Measurements from ENCODE around the gene SMTNL1.

Gene SMTNL1

DNA sequence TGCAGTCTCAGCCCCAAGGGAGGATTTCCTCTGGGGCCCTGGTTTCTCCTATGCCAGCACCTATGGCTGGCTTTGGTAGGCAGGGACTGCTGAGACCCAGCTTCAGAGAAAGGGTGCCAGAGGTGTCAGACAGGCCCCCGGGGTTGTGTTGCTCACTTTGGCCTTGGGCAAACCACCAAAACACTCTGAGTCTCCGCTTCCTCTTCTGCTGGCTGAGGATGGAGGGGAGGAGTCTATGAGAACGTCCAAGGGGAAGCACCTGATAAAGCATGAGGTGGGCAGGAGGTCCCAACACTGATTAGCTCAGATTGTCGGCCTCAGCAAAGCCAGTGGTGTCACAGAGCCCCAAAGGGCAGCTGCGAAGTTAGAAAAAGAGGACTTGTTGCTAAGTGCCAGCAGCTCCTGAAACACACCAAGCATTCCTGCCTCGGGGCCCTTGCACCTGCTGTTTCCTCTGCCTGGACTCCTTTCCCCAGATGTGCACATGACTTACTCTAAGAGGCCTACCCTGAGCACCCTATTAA, 10.5 kb downstream of the SMTNL1 start:
- WGBS = 86% methylated on average over 6 of the region's 6 CpGs
- no peak overlapping the region for H3K9ac ChIP-seq (ENCODE audit: low read depth, low read length)
- H3K27me3 ChIP-seq (ENCODE audit: insufficient read depth, low read length) = no peaks in the 10 kb centered on the region; the same call in 1 of the 2 replicates
- no peaks in the 10 kb centered on the region for H3K9me3 ChIP-seq (ENCODE audit: insufficient read depth, low read depth, low read length)
- H3K27ac ChIP-seq (ENCODE audit: low read depth, low read length) = no peak overlapping the region
- peaks cover 9% of the 10 kb centered on the region for H3K4me1 ChIP-seq (ENCODE audit: insufficient read depth, low read length)
- H3K4me3 ChIP-seq (ENCODE audit: low read length) = no peak overlapping the region
- H3K36me3 ChIP-seq (ENCODE audit: insufficient read depth, low read length) = peaks cover 33% of the 10 kb centered on the region

DNA sequence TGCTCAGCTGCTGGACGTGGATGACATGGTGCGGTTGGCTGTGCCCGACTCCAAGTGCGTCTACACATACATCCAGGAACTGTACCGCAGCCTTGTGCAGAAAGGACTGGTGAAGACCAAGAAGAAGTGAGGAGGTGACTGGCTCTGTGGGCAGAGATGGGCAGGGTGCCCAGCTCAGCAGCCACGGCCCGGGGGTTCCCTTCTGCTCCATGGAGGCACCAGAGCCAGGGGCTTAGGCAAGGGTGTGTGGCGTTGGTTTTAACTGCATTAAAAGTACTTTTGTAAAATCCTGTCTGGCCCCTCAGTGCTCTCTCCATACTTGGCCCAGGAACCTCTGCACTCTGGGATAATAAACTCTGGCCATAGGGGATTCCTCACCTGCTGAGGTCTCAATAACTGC, 12.6 kb downstream of the SMTNL1 start:
- Histone ChIP-seq H3K4me3 (ENCODE audit: low read length) (no peak overlapping the region), H3K36me3 (ENCODE audit: insufficient read depth, low read length) (peaks cover 49% of the 10 kb centered on the region), H3K27ac (ENCODE audit: low read depth, low read length) (no peak overlapping the region), H3K27me3 (ENCODE audit: insufficient read depth, low read length) (no peaks in the 10 kb centered on the region), H3K4me1 (ENCODE audit: insufficient read depth, low read length) (no peaks in the 10 kb centered on the region), H3K9ac (ENCODE audit: low read depth, low read length) (no peak overlapping the region), H3K9me3 (ENCODE audit: insufficient read depth, low read depth, low read length) (no peaks in the 10 kb centered on the region)
- WGBS = 91% methylated on average over 8 of the region's 8 CpGs

DNA sequence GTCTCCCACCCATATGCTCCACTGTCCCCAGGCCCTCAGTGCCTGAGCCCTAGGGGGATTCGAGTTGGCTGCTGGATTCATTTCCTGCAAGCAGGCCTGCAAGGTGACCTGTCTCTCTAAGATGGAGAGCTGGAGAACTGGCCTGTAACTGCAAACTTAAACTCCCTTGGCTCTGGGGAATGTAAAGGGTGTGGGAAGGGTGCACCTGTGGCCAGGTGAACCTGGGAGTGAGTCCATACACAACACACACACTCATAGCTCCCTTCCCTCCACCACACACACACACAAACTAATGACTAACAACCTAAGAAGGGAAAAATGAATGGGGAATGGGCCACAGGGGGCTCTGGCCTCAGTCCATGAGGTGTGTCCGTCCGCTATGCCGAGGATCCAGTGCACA, 14.5 kb downstream of the SMTNL1 start:
- Histone ChIP-seq H3K36me3 (ENCODE audit: insufficient read depth, low read length) (peaks cover 57% of the 10 kb centered on the region), H3K27me3 (ENCODE audit: insufficient read depth, low read length) (no peaks in the 10 kb centered on the region), H3K9me3 (ENCODE audit: insufficient read depth, low read depth, low read length) (no peaks in the 10 kb centered on the region), H3K4me1 (ENCODE audit: insufficient read depth, low read length) (no peaks in the 10 kb centered on the region; the same call in 1 of the 2 replicates), H3K27ac (ENCODE audit: low read depth, low read length) (no peak overlapping the region), H3K9ac (ENCODE audit: low read depth, low read length) (no peak overlapping the region), H3K4me3 (ENCODE audit: low read length) (no peak overlapping the region)
- 93% methylated on average over 4 of the region's 4 CpGs for WGBS

DNA sequence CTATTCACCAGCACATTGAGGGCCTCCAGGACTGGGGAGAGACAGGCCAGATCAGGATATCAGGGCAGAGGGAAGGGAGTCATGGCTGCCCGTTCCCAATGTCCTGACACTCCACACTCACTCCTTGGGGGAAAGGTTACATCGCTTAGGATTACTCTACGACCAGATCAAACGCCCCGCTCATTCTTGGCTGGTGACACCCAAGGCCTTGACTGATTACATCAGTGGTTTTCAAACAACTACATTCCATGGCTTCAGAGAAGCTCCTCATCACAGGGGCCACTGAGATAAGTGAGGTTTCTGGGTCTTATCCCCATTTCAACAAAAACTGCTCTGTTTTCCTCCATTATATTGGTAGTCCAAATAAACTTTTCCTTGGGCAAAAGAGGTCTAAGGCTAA, 15.1 kb downstream of the SMTNL1 start:
- Histone ChIP-seq H3K4me1 (ENCODE audit: insufficient read depth, low read length) (no peaks in the 10 kb centered on the region; the same call in 1 of the 2 replicates), H3K27me3 (ENCODE audit: insufficient read depth, low read length) (no peaks in the 10 kb centered on the region), H3K4me3 (ENCODE audit: low read length) (no peak overlapping the region), H3K36me3 (ENCODE audit: insufficient read depth, low read length) (peaks cover 59% of the 10 kb centered on the region), H3K27ac (ENCODE audit: low read depth, low read length) (no peak overlapping the region), H3K9me3 (ENCODE audit: insufficient read depth, low read depth, low read length) (no peaks in the 10 kb centered on the region), H3K9ac (ENCODE audit: low read depth, low read length) (no peak overlapping the region)
- WGBS = 86% methylated on average over 5 of the region's 5 CpGs

GRCh38 chr11:57555393-57555792, 18.0 kb downstream of the SMTNL1 start:
- Histone ChIP-seq H3K4me3 (ENCODE audit: low read length) (no peak overlapping the region), H3K27me3 (ENCODE audit: insufficient read depth, low read length) (no peaks in the 10 kb centered on the region), H3K4me1 (ENCODE audit: insufficient read depth, low read length) (no peaks in the 10 kb centered on the region; the same call in 1 of the 2 replicates), H3K36me3 (ENCODE audit: insufficient read depth, low read length) (peaks cover 61% of the 10 kb centered on the region), H3K9me3 (ENCODE audit: insufficient read depth, low read depth, low read length) (no peaks in the 10 kb centered on the region), H3K27ac (ENCODE audit: low read depth, low read length) (no peak overlapping the region), H3K9ac (ENCODE audit: low read depth, low read length) (no peak overlapping the region)
- 94% methylated on average over 2 of the region's 2 CpGs for WGBS

DNA sequence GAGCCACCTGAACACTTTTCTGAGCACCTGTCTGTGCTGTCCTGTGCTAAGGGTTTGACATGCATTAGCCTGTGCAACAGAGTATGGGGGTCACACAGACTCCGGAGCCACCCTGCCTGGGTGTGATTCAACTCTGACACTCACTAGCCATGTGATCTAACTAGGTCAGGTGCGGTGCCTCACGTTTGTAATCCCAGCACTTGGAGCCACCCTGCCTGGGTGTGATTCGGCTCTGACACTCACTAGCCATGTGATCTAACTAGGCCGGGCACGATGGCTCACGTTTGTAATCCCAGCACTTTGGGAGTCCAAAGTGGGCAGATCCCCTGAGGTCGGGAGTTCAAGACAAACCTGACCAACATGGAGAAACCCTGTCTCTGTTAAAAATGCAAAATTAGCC, 18.6 kb downstream of the SMTNL1 start:
- no peak overlapping the region for H3K4me3 ChIP-seq (ENCODE audit: low read length)
- no peaks in the 10 kb centered on the region for H3K27me3 ChIP-seq (ENCODE audit: insufficient read depth, low read length)
- no peaks in the 10 kb centered on the region; the same call in 1 of the 2 replicates for H3K4me1 ChIP-seq (ENCODE audit: insufficient read depth, low read length)
- peaks cover 55% of the 10 kb centered on the region for H3K36me3 ChIP-seq (ENCODE audit: insufficient read depth, low read length)
- H3K9ac ChIP-seq (ENCODE audit: low read depth, low read length) = no peak overlapping the region
- H3K9me3 ChIP-seq (ENCODE audit: insufficient read depth, low read depth, low read length) = no peaks in the 10 kb centered on the region
- 91% methylated on average over 8 of the region's 8 CpGs for whole genome bisulfite sequencing
- no peak overlapping the region for H3K27ac ChIP-seq (ENCODE audit: low read depth, low read length)

DNA sequence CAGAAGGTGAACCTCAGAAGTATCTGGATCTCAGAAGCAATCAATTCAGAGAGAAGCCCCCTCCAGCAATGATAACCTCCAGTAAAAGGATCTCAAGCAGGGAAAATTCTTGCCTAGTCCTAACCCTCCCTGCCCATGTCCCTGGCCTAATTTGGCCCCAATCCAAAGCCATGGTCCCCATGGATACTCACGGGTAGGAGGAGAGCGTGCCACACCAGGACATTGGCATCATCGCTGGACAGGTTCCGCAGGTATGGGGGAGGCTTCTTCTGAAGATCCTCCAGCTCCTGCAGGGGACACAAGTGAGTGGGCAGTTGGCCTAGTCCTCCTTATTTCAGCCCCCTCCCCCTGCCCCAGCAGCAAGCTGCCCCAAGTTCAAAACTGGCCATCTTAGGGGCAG, 22.8 kb downstream of the SMTNL1 start:
- H3K4me1 ChIP-seq (ENCODE audit: insufficient read depth, low read length) = no peaks in the 10 kb centered on the region; the same call in 1 of the 2 replicates
- H3K27me3 ChIP-seq (ENCODE audit: insufficient read depth, low read length) = no peaks in the 10 kb centered on the region
- peaks cover 22% of the 10 kb centered on the region for H3K36me3 ChIP-seq (ENCODE audit: insufficient read depth, low read length)
- no peak overlapping the region for H3K4me3 ChIP-seq (ENCODE audit: low read length)
- 96% methylated on average over 4 of the region's 4 CpGs for WGBS
- no peak overlapping the region for H3K27ac ChIP-seq (ENCODE audit: low read depth, low read length)
- no peak overlapping the region for H3K9ac ChIP-seq (ENCODE audit: low read depth, low read length)
- H3K9me3 ChIP-seq (ENCODE audit: insufficient read depth, low read depth, low read length) = no peaks in the 10 kb centered on the region

GRCh38 chr11:57562596-57562995, 25.2 kb downstream of the SMTNL1 start:
- no peaks in the 10 kb centered on the region for H3K27me3 ChIP-seq (ENCODE audit: insufficient read depth, low read length)
- no peak overlapping the region for H3K4me3 ChIP-seq (ENCODE audit: low read length)
- no peaks in the 10 kb centered on the region for H3K9me3 ChIP-seq (ENCODE audit: insufficient read depth, low read depth, low read length)
- H3K4me1 ChIP-seq (ENCODE audit: insufficient read depth, low read length) = peaks cover 10% of the 10 kb centered on the region
- H3K36me3 ChIP-seq (ENCODE audit: insufficient read depth, low read length) = peaks cover 14% of the 10 kb centered on the region
- H3K27ac ChIP-seq (ENCODE audit: low read depth, low read length) = no peak overlapping the region
- 80% methylated on average over 4 of the region's 4 CpGs for WGBS
- no peak overlapping the region for H3K9ac ChIP-seq (ENCODE audit: low read depth, low read length)

DNA sequence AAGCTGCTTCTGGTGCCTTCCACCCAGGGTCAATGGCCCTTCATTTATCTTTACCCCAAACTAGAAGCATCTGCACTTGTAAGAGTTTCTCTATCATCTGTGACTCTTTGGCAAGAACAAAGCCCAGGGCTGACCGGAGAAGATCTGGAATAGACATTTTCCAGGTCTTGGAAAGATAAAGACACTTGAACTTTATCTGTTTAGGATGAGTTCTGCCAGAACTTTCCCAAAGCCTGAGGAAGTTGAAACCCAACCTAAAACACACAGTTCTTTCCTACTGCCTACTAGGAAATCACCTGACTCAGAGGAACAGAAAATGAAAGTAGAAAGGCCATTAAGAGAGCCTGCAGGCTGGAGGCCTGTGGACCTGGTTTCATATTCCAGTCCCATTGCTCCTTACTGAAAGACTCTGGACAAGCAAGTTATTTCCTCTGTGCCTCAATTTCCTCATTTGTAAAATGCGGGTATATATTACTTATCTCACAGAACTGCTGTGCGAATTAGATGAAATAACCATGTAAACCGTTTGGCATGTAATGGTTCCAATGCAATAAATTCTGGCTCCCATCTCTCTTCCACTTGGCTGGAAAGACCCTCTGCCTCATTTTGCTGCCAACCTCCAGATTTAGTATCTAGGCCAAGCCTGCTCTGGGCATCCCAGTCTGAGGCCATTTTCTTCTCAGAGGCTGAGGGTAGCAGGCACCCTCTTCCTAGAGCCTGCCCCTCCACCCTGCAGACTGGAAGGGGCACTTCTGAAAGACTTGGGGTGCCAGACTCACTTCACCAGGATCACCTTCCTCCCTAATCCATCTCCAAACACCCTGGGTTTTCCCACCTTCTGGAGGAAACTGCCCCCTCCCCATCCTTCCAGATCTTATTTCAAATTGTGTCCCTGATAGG, 28.9 kb downstream of the SMTNL1 start:
- Histone ChIP-seq H3K4me3 (ENCODE audit: low read length) (peak overlapping the region; percentile 89), H3K9ac (ENCODE audit: low read depth, low read length) (no peak overlapping the region)

DNA sequence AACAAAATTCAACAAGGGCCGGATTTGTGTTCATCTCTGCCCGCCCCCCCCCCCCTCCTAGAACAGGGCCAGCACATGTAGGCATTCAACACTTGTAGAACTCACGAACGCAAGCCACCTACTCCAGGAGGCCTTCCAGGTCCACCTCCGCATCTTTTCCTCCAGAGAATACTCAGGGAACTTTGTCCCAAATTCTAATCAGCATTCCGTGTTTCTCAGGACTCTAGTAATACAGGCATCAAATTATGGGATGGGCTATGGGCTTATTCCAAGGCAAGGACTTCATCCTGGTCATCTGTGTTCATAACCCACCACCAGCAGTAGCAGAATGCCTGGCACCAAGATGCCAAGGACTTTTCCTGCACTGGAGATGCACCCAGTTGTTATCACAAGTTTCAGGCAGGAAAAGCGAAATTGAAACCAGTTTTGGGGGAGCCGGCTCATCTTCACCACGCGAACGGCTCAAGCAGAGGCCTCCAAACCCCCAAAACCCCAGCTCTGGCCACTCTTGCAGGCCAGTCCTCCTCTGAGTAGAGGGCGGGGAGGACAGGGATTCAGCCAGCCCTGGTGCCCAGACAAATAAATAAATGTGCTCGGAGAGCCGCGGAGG, 29.6 kb downstream of the SMTNL1 start:
- Histone ChIP-seq H3K36me3 (ENCODE audit: insufficient read depth, low read length) (no peaks in the 10 kb centered on the region), H3K9me3 (ENCODE audit: insufficient read depth, low read depth, low read length) (no peaks in the 10 kb centered on the region), H3K27me3 (ENCODE audit: insufficient read depth, low read length) (no peaks in the 10 kb centered on the region), H3K27ac (ENCODE audit: low read depth, low read length) (no peak overlapping the region), H3K4me1 (ENCODE audit: insufficient read depth, low read length) (peaks cover 22% of the 10 kb centered on the region), H3K4me3 (ENCODE audit: low read length) (peak overlapping the region; percentile 89), H3K9ac (ENCODE audit: low read depth, low read length) (peak overlapping the region; percentile 76)
- 42% methylated on average over 14 of the region's 15 CpGs for WGBS

More for the DNA sequence above, 28.9 kb downstream of the SMTNL1 start:
- no peaks in the 10 kb centered on the region for H3K27me3 ChIP-seq (ENCODE audit: insufficient read depth, low read length)
- peaks cover 22% of the 10 kb centered on the region for H3K4me1 ChIP-seq (ENCODE audit: insufficient read depth, low read length)
- H3K9me3 ChIP-seq (ENCODE audit: insufficient read depth, low read depth, low read length) = no peaks in the 10 kb centered on the region
- no peaks in the 10 kb centered on the region for H3K36me3 ChIP-seq (ENCODE audit: insufficient read depth, low read length)
- no peak overlapping the region for H3K27ac ChIP-seq (ENCODE audit: low read depth, low read length)
- 96% methylated on average over 4 of the region's 4 CpGs for WGBS

All from HUES64 (cell line).